ENCODE results near the gene CBY1. TPM values are rescaled to one million over a fixed set of nuclear protein-coding genes. Genes with fewer than 3 reads are reported as not detected.

CBY1 gene
- total and polyA plus RNA-seq, 4 donors = 6.3 to 14.9 (median 8.9) TPM

DNA sequence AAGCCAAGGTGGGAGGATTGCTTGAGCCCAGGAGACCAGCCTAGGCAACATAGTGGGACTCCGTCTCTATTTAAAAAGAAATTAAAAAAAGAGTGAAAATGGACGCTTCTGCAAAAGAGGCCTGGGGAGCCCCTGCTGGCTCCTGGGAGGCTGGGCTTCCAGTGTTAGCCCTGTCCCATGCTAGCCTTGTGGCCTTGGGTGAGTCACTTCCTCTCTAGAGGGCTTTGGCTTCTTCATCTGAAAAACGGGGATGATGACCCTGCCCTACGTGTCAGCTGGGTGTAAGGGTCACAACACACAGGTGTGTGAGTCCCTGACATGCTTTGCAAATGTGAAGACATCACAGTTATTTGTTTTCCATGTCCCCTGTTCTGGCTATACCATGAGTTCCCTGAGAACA, 33.1 kb upstream of the CBY1 start:
- Histone ChIP-seq H3K36me3 (ENCODE audit: control insufficient read depth in 4 of 4, insufficient read depth in 3 of 4, low read depth in 1 of 4, low read length in 3 of 4) (no peaks in the 10 kb centered on the region), H3K4me1 (ENCODE audit: control insufficient read depth in 4 of 4, insufficient read depth in 4 of 4, low read length in 3 of 4) (no peaks in the 10 kb centered on the region), H3K4me3 (ENCODE audit: low read depth in 1 of 3, low read length in 3 of 3) (no peak overlapping the region), H3K9ac (ENCODE audit: low read depth in 1 of 2, low read length in 2 of 2) (no peak overlapping the region), H3K27ac (ENCODE audit: low read depth in 1 of 2, low read length in 2 of 2) (no peak overlapping the region), H3K27me3 (ENCODE audit: control insufficient read depth in 4 of 4, insufficient read depth in 4 of 4, low read length in 3 of 4) (no peaks in the 10 kb centered on the region), H3K9me3 (ENCODE audit: control insufficient read depth in 4 of 4, low read length in 3 of 4) (no peaks in the 10 kb centered on the region)
- no peak for DNase-seq (ENCODE audit: low spot score)
- 58% methylated on average over 4 of the region's 4 CpGs for WGBS
- TF ChIP-seq REST (IDR thresholded peaks at IDR 0.05) = no peak
- TF ChIP-seq CTCF (IDR thresholded peaks at IDR 0.05; ENCODE audit: low read depth, low read length, missing input control) = no peak
- no peak for TF ChIP-seq NR2F2 (IDR thresholded peaks at IDR 0.05)
- TF ChIP-seq RXRA (IDR thresholded peaks at IDR 0.05) = no peak
- TF ChIP-seq EGR1 (IDR thresholded peaks at IDR 0.05; ENCODE audit: low read depth in 2 of 2) = no peak
- TF ChIP-seq, protein P1, sequence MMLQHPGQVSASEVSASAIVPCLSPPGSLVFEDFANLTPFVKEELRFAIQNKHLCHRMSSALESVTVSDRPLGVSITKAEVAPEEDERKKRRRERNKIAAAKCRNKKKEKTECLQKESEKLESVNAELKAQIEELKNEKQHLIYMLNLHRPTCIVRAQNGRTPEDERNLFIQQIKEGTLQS (IDR thresholded peaks at IDR 0.05) = no peak
- no peak for TF ChIP-seq FOXA1 (IDR thresholded peaks at IDR 0.05)

DNA sequence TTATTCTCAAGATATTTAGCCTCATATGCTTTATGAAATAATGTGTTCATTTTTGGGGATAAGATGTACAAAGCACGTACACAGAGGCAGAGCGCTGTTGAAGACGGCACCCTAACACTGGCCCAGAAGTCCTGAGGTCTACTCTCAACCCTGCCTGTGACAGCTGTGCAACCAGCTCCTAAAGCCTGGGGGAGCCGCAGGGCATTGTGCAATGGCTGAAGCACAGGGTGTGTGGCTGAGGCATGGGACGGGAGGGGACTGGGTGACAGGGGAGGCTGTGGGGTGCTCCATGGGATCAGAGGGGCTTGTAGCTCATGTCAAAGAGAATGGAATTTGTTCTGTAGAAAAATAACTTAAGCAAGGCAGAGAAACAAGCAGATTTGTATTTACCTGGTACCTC, 28.0 kb upstream of the CBY1 start:
- no peak for DNase-seq (ENCODE audit: low spot score)
- H3K4me1 ChIP-seq (ENCODE audit: control insufficient read depth in 4 of 4, insufficient read depth in 4 of 4, low read length in 3 of 4) = no peaks in the 10 kb centered on the region
- H3K36me3 ChIP-seq (ENCODE audit: control insufficient read depth in 4 of 4, insufficient read depth in 3 of 4, low read depth in 1 of 4, low read length in 3 of 4) = no peaks in the 10 kb centered on the region
- no peak overlapping the region for H3K9ac ChIP-seq (ENCODE audit: low read depth in 1 of 2, low read length in 2 of 2)
- TF ChIP-seq CTCF (IDR thresholded peaks at IDR 0.05; ENCODE audit: low read depth, low read length, missing input control) = no peak
- H3K27me3 ChIP-seq (ENCODE audit: control insufficient read depth in 4 of 4, insufficient read depth in 4 of 4, low read length in 3 of 4) = no peaks in the 10 kb centered on the region
- no peak overlapping the region for H3K27ac ChIP-seq (ENCODE audit: low read depth in 1 of 2, low read length in 2 of 2)
- 84% methylated on average over 5 of the region's 5 CpGs for WGBS
- no peak overlapping the region for H3K4me3 ChIP-seq (ENCODE audit: low read depth in 1 of 3, low read length in 3 of 3)
- H3K9me3 ChIP-seq (ENCODE audit: control insufficient read depth in 4 of 4, low read length in 3 of 4) = no peaks in the 10 kb centered on the region

DNA sequence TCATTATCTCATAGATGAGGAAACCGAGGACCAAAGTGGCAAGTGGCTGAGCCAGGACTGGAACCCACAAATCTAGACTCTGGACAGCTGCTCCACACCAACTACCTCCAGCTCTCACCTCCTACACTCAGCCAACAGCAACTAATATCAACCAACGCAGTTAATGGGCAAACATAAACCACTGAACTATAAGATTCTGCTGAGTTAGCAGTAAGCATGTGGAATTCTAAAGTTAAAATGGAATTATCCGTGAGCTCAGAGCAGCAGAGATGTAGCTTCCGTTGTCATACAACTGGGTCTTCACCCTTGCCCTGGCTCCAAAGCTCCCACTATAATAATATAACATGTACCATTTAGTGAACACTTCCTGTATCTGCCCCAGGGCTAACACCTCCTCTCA, 27.3 kb upstream of the CBY1 start:
- WGBS = 89% methylated on average over 4 of the region's 4 CpGs
- no peaks in the 10 kb centered on the region for H3K9me3 ChIP-seq (ENCODE audit: control insufficient read depth in 4 of 4, low read length in 3 of 4)
- no peak for TF ChIP-seq MAX (IDR thresholded peaks at IDR 0.05)
- TF ChIP-seq SP1 (IDR thresholded peaks at IDR 0.05) = no peak
- TF ChIP-seq RAD21 (IDR thresholded peaks at IDR 0.05) = no peak
- no peak for TF ChIP-seq EGR1 (IDR thresholded peaks at IDR 0.05; ENCODE audit: low read depth in 2 of 2)
- TF ChIP-seq HNF4G (IDR thresholded peaks at IDR 0.05) = no peak
- TF ChIP-seq CTCF (IDR thresholded peaks at IDR 0.05; ENCODE audit: low read depth, low read length, missing input control) = no peak
- no peak for TF ChIP-seq NR2F2 (IDR thresholded peaks at IDR 0.05)
- H3K4me1 ChIP-seq (ENCODE audit: control insufficient read depth in 4 of 4, insufficient read depth in 4 of 4, low read length in 3 of 4) = no peaks in the 10 kb centered on the region
- no peak overlapping the region for H3K4me3 ChIP-seq (ENCODE audit: low read depth in 1 of 3, low read length in 3 of 3)
- no peak overlapping the region for H3K27ac ChIP-seq (ENCODE audit: low read depth in 1 of 2, low read length in 2 of 2)
- no peak for DNase-seq (ENCODE audit: low spot score)
- H3K9ac ChIP-seq (ENCODE audit: low read depth in 1 of 2, low read length in 2 of 2) = no peak overlapping the region
- H3K36me3 ChIP-seq (ENCODE audit: control insufficient read depth in 4 of 4, insufficient read depth in 3 of 4, low read depth in 1 of 4, low read length in 3 of 4) = no peaks in the 10 kb centered on the region
- no peaks in the 10 kb centered on the region for H3K27me3 ChIP-seq (ENCODE audit: control insufficient read depth in 4 of 4, insufficient read depth in 4 of 4, low read length in 3 of 4)
